Activated T-cell treated with anti-CD3 and anti-CD28 coated beads for 4 hours (primary cell): ENCODE results near the gene TGM1.

Experiments used
- DNase-seq: peaks from one replicate; pipeline ENCODE4 v3.0.0-alpha.2; 2020

TGM1 gene

GRCh38 chr14:24291446-24292117 is 28.6 kb upstream of the TGM1 start:
- DNase-seq, result no peak

GRCh38 chr14:24290746-24291145 is 27.8 kb upstream of the TGM1 start:
- no peak for DNase-seq

- DNase-seq, result no peak
Measured at GRCh38 chr14:24289649-24290280, 26.8 kb upstream of the TGM1 start.

- no peak for DNase-seq
Measured at GRCh38 chr14:24286996-24287395, 24.0 kb upstream of the TGM1 start.

GRCh38 chr14:24285351-24285750 is 22.4 kb upstream of the TGM1 start:
- no peak for DNase-seq

- DNase-seq, result no peak
Measured at GRCh38 chr14:24284501-24285035, 21.6 kb upstream of the TGM1 start.

GRCh38 chr14:24283796-24284460 is 21.0 kb upstream of the TGM1 start:
- DNase-seq, result no peak

GRCh38 chr14:24282736-24283135 is 19.8 kb upstream of the TGM1 start:
- DNase-seq, result no peak

GRCh38 chr14:24281636-24282035 is 18.7 kb upstream of the TGM1 start:
- DNase-seq, result no peak

- DNase-seq, result no peak
Measured at GRCh38 chr14:24280797-24281460, 18.0 kb upstream of the TGM1 start.

- peak; percentile 29 for DNase-seq
Measured at GRCh38 chr14:24279301-24280186, 16.6 kb upstream of the TGM1 start.

GRCh38 chr14:24278424-24278823 is 15.4 kb upstream of the TGM1 start:
- DNase-seq, result no peak

- DNase-seq, result no peak
Measured at GRCh38 chr14:24277606-24278321, 14.8 kb upstream of the TGM1 start.

GRCh38 chr14:24277071-24277470 is 14.1 kb upstream of the TGM1 start:
- DNase-seq, result no peak

- peak; percentile 31 for DNase-seq
Measured at GRCh38 chr14:24274101-24274543, 11.1 kb upstream of the TGM1 start.

GRCh38 chr14:24273422-24273998 is 10.5 kb upstream of the TGM1 start:
- DNase-seq, result no peak

GRCh38 chr14:24272467-24272866 is 9.5 kb upstream of the TGM1 start:
- DNase-seq, result no peak

- no peak for DNase-seq
Measured at GRCh38 chr14:24271834-24272263, 8.9 kb upstream of the TGM1 start.

GRCh38 chr14:24271134-24271833 is 8.3 kb upstream of the TGM1 start, which contains the start of gene RABGGTA:
Gene RABGGTA (minus strand): TSS chr14:24271597. CDS start chr14:24271115, 482 bp downstream.
- DNase-seq, result peak; percentile 77

- no peak for DNase-seq
Measured at GRCh38 chr14:24270537-24271133, 7.7 kb upstream of the TGM1 start.
